Measurements from ENCODE around the gene TCF7L2.

Gene TCF7L2

GRCh38 chr10:113000442-113000841, 50.4 kb downstream of the TCF7L2 start:
- DNase-seq, result no peak

DNA sequence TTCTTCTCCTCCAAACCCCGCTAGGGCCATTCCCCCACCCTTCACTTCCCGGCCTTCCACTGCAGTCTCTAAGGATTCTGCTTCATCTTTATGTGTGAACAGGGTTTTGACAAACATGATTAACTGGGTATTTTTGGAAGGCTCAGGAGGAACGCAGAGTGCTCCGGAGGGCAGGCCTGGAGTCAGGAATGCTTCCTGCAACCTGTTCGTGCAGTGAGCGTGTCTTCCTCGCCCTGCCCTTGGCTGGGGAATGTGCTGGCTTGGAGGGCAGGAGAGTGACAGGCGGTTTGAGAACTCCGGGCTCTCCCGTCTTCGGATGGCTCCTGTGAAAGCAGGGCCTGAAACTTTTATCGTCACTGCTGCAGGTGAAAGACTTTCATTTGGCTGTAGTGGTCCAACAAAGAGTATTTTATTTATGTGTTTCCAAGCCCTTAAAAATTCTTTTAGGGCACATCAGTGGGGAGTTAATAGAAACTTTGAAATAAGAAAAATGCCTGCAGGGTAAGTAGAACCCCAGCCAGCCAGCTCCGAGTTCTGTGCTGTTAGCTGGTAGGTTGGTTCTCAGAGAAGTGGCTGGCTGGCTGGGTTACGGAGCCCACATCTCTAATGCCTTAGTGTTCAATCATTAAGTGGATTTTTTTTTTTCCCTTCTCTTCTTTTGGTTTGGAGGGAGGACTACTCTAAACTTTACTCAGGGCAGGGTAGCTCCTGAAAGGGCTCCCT, 51.0 kb downstream of the TCF7L2 start:
- DNase-seq, result no peak

DNA sequence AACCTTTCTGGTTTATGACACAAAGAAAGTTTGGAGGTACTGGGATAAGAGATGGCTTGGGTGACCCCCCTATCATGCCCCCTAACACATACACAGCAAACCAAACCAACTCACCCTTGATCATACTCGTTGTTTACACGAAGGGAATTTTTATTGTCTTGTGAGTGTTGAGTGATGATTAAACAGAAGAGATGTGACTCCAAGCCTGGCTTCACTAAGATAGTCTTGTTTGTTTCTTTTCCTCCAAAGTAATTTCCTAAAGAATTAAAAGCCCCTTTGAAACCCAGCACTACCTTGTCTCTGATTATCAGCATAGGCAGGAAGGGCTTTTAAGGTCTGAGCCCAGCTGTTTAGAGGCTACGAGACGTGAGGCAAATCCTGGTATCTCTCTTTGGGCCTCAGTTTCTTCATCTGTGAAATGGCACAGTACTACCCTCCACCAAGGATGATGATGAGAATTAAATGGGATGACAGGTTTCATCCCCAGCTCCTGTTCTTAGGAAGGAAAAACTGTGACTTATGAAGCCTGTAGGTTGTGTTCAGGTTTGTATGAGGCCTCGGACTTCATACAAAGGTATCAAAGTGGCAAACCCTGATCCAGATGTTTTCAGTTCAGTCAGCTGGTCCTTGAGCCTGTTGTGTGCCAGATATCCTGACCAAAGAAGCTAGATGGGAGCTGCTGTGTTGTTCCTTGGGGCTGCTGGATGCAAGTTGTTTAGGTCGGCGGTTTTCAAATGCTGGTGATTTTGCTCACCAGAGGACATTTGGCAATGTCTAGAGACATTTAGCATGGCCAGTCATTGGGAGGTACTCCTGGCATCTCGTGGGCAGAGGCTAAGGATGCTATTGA, 51.8 kb downstream of the TCF7L2 start:
- no peak for DNase-seq

- DNase-seq, result no peak
Observed at GRCh38 chr10:113002449-113002777, 52.4 kb downstream of the TCF7L2 start.

- DNase-seq, result no peak
Observed at GRCh38 chr10:113003052-113003451, 53.0 kb downstream of the TCF7L2 start.

DNA sequence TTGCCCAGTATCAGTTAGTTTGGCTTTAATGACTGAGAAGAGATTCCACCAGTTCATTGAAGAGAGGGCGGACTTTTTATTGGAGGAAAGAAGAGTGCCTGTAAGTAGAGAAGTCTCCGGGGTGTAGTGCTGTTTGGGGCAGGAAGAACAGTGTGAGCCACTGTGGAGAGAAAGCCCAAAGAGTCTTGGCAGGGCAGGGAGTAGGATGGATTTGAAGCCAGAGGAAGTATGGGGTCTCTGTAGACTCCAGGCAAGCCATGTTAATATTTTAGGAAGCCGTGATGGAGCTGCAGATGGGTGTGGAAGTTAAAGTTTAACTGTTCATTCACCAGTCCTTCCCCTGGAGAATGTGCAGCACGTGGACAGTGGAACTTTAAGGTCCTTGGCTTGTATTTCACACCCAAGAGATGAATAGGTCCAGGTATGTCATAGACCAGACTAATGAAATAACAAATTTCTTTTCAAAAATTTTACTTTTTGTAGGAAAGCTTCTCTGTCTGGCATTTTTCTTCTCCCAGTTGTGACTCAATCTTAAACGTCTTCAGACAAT, 54.1 kb downstream of the TCF7L2 start:
- no peak for DNase-seq

- no peak for DNase-seq
Observed at GRCh38 chr10:113005380-113005779, 55.3 kb downstream of the TCF7L2 start.

DNA sequence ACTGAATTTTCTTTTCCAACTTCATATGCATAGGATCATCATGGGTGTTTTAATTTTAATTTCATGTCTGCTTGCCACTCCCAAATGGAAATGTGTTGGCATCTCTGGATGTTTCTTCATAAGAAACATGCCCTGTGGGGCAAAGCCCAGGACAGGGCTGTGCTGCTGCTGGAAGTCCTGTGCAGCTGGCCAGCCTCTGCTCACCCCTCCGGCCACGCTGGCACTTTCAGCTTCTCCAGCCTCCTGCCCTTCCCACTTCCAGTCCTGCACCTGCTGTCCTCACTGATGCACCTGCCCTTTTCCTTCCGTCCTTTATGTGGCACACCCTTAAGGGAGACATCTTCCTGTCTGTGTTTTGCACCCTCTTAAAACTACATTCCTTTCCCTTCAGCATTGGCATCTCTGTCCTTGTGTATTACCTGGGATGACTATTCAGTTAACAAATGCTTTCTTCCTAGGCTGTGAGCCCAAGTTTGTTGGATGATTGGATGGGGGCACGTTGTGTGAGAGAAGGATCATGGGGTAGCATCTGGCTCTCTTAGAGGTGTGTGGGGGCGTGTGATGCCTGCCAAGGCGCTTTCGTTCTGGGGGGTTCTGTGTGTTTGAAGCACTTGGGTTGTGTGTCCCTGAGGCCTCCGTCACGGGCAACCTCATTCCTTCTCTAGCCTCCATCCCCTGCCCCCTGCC, 56.8 kb downstream of the TCF7L2 start:
- DNase-seq, result no peak

DNA sequence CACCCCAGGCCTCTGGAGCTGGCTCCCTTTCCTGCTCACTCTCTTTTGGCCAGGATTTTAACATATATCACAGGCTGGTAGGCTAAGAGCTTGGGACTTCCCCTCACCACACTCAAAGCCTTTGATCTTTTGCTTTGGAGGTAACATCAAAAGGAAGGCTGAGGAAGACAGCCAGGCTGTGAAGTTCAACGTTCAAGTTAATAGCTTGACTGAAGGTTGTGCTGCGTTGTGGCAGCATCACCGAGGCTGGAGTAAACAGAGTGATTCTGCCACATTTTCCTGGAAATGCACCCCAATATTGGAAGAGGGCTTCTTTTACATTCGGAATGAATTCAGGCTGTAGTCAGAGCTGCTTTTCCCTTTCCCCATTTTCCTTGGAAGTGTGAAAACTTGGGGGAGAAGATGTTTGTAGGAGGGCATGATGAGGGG, 57.3 kb downstream of the TCF7L2 start:
- no peak for DNase-seq

DNA sequence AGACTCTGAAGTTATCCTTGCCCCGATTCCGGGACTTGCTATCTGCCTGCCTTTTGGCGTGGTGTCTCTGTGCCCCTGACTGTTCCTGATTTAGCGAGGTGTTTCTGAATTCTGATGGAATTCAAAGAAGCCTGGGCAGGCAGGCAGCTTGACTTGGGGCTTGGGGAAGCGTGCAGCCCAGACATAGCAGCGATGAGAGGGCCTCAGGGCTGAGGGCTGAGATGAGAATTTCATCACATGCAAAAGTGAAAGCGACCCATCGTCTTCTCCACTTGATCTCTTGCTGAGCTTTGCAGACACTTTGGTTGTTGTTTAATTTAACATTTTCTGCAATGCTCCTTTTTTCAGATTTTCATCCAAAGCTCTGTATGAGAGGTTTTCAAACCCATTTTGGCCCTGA, 57.8 kb downstream of the TCF7L2 start:
- DNase-seq, result peak; percentile 30

GRCh38 chr10:113011592-113012374, 61.7 kb downstream of the TCF7L2 start:
- no peak for DNase-seq

DNA sequence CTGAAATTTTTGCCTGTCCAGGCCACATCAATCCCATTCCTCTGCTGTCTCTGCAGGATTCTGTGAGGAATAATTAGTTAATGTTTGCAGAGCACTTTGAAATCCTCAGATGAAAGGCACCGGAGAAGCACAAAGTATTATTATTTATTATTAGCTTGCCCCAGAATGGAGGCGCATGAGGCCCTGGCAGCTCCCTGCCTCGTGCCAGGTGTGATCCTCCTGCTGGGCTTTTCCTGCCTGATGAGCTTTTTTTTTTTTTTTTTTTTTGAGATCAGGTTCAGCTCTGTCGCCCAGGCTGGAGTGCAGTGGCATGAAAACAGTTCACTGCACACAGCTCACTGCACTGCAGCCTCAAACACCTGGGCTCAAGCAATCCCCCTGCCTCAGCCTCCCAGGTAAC, 65.2 kb downstream of the TCF7L2 start:
- no peak for DNase-seq

GRCh38 chr10:113017376-113017775, 67.3 kb downstream of the TCF7L2 start:
- no peak for DNase-seq

- DNase-seq, result no peak
Observed at GRCh38 chr10:113018034-113018433, 68.0 kb downstream of the TCF7L2 start.

GRCh38 chr10:113019096-113019495, 69.0 kb downstream of the TCF7L2 start:
- no peak for DNase-seq

GRCh38 chr10:113019692-113020474, 69.8 kb downstream of the TCF7L2 start:
- DNase-seq, result no peak

- no peak for DNase-seq
Observed at GRCh38 chr10:113020475-113020753, 70.4 kb downstream of the TCF7L2 start.

DNA sequence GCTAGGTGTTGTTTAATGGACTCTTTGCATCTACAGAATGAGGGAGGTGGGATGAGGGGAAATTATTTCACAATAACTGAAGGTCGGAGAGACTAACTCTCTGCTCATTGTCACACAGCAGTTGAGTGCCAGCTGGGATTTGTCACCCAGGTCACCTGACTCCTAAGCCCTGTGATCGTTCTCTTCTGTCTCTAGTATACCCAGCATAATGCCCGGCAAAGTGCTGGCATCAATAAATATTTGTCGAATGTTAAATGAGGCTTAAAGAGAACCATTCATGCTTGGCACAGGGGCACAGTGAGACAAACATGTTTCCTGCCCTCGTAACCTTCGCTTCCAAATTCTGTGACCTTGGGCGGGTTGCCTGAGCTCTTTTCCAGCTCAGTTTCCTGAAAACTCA, 70.8 kb downstream of the TCF7L2 start:
- DNase-seq, result no peak

DNA sequence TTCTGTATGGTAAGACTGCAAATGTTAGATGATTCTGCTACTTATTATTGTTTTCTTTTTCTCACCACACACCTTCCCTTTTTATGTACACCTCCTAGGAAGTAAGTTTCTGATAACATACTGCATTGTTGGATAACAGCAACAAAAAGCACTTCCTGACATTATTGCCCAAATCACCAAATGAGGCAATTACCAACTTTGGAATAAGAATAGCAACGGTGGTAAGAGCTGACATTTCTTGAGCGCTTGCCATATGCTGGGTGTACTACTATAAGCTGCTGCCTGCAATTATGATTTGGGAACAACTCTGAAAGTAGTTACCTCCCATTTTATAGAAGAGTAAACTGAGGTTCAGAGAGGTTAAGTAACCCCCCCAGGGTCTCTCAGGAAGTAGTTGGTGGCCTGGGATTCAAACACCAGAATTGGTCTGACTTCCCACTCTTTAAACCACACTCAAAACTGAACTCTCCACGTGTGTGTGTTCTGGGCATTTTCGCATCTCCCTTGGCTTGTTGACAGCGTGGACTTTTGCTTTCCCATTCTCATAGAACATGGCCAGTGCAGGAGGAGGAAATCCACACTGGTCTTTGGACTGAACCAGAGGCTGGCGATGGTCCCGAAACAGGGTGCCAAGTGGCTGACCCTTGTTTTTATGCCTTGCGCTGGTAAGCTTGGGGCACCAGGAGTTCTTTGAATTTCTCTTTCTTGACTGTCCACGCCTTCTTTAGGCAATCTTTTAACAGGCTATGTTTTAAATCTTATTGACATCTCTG, 71.4 kb downstream of the TCF7L2 start:
- no peak for DNase-seq

DNA sequence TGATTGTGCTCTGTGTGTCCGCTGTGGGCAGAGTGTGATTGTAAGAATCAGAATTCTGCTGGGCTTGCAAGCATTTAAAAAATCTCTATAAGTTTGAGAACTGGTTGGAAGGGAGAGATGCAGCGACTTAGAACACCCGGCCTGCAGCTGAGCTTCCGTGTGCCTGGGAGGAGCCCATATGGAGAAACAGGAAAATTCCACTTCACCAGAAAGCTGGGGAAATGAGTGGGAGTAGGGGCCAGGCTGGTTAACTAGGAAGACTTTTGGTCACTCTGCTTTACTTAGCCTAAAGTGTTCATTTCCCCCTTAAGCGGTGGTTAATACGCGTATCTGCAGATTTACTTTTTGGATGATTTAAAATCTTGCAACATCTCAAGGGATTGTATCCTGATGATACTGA, 72.2 kb downstream of the TCF7L2 start:
- DNase-seq, result no peak

GRCh38 chr10:113023017-113023416, 73.0 kb downstream of the TCF7L2 start:
- DNase-seq, result no peak
